Measurements from ENCODE around the gene APCDD1. TPM values are rescaled to one million over a fixed set of nuclear protein-coding genes. Genes with fewer than 3 reads are reported as not detected.
A peak's percentile ranks its signal among the peaks of the same experiment; 100 is the strongest.
"Not testable (repeated sequence)": the region's sequence is repeated elsewhere in the genome, so short reads cannot be mapped to it uniquely, and the experiment has no call there.

Gene APCDD1
- total RNA-seq, 1 donor from 2014 or later = not detected

GRCh38 chr18:10525697-10526560 is 71.5 kb downstream of the APCDD1 start, which contains the start of gene NAPG:
Gene NAPG, plus strand, starts transcription at chr18:10526027. Its CDS starts 76 bp downstream, at chr18:10526103.
- peak; percentile 87 to 96 for DNase-seq (ENCODE audit: low read depth in 2 of 2)

- no peak for DNase-seq (ENCODE audit: low read depth in 2 of 2)
Observed at GRCh38 chr18:10526561-10526949, 72.1 kb downstream of the APCDD1 start.

GRCh38 chr18:10528439-10528838 is 74.0 kb downstream of the APCDD1 start:
- DNase-seq (ENCODE audit: low read depth in 2 of 2) = no peak

- no peak for DNase-seq (ENCODE audit: low read depth in 2 of 2)
Observed at GRCh38 chr18:10530002-10530401, 75.6 kb downstream of the APCDD1 start.

- peak; percentile 56 to 76 for DNase-seq (ENCODE audit: low read depth in 2 of 2)
Observed at GRCh38 chr18:10530852-10531251, 76.4 kb downstream of the APCDD1 start.

- DNase-seq (ENCODE audit: low read depth in 2 of 2) = no peak
Observed at GRCh38 chr18:10533111-10533510, 78.7 kb downstream of the APCDD1 start.

GRCh38 chr18:10536280-10536679 is 81.8 kb downstream of the APCDD1 start:
- peak in 1 of 2 donors; percentile 68 for DNase-seq (ENCODE audit: low read depth in 2 of 2)

- DNase-seq (ENCODE audit: low read depth in 2 of 2) = no peak
Observed at GRCh38 chr18:10537765-10538164, 83.3 kb downstream of the APCDD1 start.

- DNase-seq (ENCODE audit: low read depth in 2 of 2) = not testable (repeated sequence)
Observed at GRCh38 chr18:10539124-10539523, 84.7 kb downstream of the APCDD1 start.

Other genes starting within 250 kb of the APCDD1 start
- 28.4 and 29.1 TPM in 2 replicates for gene NAPG, start 71.4 kb downstream of the APCDD1 start, total RNA-seq

All from dermis microvascular lymphatic vessel endothelial cell (primary cell).